Measurements from ENCODE around the gene FPR2.
A peak's percentile ranks its signal among the peaks of the same experiment; 100 is the strongest.
"Not testable (repeated sequence)": the region's sequence is repeated elsewhere in the genome, so short reads cannot be mapped to it uniquely, and the experiment has no call there.

FPR2 gene

DNA sequence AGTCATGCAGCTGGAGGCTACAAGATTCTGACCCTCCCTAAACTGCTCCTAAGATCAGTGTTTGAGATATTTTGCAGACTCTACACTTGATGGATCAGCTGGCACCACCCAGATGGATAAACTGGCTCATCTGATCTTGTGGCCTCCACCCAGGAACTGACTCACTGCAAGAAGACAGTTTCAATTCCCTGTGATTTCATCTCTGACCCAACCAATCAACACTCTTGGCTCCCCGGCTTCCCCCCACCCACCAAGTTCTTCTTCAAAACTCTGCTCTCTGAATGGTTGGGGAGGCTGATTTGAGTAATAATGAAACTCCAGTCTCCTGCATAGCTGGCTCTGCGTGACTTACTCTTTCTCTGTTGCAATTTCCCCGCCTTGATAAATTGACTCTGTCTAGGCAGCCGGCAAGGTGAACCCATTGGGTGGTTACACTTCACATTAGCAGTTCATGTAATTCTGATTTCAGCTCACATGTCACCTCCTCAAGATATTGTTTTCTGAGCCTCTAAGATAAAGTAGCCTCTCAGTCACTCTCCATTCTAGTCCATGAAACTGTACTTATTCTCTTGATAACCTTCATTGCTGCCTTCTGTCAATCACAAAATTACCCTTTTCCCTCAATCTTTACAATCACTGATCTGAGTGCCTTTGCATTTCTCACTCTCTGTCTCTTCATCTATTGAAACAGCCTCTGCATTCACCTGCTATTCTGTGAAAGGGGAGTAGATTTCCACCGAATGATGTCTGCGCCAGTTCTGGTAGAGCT is 24.1 kb downstream of the FPR2 start:
- no peak for DNase-seq

DNA sequence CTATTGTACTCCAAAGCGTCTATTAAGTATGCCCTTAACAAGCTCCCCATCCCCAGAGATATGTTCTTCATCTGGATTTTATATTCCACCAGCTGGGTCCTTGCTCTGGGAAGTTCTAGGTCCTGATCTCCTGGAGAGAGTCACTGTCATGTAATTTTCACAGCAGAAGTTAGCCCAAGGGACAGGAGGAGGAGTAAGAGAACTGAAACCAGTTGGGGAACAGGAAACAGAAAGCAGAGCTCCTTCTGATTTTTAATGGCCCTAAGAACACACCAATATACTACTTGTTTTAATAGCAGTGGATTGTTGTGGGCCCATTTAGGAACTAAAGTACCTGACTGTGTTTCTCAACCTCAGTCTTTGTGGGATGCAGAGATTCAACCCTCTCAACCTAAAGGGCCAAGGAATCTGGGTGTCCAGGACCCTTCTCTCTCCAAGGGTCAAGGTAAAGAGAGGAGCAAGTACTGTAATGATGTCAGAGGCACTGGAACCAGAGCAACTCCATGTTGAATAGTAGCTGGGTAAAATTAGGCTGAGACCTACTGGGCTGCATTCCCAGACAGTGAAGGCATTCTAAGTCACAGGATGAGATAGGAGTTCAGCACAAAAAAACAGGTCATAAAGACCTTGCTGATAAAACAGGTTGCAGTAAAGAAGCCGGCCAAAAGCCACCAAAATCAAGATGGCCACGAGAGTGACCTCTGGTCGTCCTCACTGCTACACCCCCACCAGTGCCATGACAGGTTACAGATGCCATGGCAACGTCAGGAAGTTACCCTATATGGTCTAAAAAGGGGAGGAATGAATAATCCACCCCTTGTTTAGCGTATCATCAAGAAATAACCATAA is 25.9 kb downstream of the FPR2 start:
- no peak for DNase-seq

DNA sequence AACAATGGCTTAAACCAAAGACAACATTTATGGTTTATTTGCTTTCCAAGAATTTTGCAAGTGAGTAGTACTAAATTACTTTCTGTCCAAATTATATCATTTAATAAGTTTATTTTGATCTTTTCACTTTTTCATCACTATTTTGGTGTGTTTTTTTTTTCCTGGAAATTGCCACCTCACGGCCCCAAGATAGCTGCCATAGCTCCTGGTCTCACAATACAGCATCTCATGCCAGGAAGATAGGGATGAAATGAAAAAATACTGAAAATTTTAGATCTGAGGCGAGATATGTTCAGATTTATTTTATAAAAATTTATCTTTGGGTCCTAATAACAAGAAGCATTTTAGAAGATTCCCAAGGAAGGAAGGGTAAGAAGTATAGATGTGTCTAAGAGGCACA is 27.0 kb downstream of the FPR2 start:
- DNase-seq: no peak

DNA sequence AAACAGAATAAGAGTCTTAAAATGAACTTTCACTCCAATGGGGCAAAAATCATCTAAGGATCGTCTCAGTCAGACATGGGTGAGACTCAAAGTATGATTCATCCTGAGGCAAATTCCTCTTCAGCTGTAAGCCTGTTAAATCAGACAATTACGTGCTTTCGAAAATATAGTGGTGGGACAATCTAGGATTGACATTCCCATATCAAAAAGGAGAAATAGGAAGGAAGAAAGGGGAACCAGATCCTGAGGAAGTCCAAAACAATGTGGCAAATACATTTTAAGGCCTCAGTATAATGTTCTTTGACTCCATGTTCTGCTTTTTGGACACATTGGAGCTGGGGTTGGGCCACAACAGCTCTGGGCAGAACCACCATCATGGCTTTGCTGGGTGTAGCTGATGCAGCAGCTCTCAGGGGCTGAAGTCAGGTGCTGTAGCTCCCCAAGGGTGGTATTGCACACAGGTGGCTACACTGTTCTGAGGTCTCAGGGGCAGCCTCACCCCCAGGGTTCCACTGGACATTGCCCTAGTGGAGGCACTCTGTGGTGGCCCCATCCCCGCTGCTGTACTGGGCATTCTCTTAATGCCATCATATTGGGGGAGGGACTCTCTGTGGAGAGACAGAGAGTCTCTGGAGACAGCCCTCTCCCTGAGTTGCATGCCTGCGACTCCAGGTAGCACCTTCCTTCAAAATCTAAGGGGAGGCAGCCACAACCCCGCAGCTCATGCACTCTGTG is 28.2 kb downstream of the FPR2 start:
- no peak for DNase-seq

DNA sequence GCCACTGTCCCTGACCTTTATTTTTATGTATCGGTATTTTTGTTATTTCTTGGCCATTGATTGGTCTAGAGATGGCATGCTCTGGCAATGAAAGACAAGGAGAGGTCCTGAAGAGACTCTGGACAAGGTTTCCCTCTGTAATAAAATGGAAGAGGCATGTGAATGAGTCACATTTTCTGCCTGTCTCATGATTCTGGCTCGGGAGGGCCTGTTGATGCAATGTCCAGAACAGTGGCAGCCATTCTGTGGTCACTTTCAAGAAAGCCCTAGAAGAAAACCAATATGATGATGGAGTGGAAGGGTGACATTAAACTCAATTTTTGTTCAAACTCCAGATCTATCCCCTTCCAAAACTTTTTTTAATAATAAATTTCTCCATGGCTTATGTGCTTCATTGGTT is 32.0 kb downstream of the FPR2 start:
- DNase-seq: no peak

DNA sequence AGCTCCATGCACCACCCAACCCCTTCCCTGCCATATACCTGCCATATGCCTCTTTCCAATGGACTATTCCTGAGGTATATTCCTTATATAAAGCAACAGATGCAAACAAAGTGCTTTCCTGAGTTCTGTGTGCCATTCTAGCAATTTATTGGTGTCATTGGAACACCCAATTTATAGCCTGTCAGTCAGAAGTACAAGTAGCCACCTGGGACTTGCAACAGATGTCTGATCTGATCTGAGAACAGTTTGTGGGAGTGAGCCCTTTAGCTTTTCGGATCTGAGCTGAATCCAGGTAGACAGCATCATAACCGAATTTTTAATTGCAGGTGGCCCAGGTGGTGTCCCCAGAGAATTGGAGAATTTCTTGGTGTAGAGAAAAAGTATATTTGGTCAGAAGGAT is 33.0 kb downstream of the FPR2 start:
- no peak for DNase-seq

DNA sequence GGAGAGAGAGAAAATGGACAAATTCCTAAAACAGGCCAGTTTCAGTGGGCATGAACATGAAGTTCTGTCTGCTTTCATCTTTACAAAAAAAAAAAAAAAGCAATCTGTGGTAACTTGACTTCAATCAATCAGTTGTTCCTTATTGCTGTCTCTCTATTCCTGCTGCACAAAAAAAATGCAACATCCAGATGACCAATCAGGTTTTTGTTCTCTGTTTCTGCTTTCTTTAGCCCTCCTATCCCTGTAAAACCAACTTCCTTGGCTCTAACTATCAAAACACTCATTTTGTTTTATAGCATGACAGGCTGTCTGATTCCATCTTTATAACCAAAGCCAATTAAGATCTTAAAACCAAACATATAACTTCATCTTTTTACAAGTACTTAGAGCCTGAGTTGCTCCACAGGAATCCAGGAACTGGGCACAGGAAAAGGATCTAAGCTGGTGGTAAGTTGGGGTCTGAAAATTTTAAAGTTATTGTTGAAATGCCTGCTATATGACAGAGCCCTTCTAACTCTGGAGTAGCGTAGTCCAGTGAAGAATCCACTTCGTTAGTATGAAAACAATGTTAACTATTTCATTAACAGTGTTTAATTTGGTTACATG is 34.0 kb downstream of the FPR2 start, which contains the start of gene FPR3:
FPR3 (plus strand) TSS at position 273 of the 606 bp plus-strand sequence. CDS start 28,592 bp downstream, outside the sequence.
- no peak for DNase-seq

DNA sequence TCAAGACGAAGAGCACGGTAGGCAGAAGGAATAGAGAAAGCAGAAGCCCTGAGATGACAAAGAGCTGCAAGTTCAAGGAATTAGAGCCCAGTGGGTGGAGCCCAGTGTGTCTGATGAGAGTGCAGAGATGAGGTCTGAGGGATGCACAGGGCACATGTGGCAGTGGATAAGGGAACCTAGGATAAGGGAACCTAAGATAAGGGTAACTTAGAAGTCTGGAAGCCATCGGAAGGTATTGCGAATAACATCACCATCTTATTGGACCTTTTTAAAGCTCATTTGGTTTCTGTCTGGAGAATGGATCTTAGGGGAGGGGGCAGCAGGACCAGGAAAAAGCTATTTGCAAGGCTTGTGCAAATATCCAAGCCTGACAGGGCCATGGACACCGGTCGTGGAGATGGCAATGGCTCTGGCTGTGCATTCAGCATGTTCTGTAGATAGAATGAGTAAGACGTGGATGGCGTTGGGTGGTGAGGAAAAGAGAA is 35.3 kb downstream of the FPR2 start:
- DNase-seq: no peak

DNA sequence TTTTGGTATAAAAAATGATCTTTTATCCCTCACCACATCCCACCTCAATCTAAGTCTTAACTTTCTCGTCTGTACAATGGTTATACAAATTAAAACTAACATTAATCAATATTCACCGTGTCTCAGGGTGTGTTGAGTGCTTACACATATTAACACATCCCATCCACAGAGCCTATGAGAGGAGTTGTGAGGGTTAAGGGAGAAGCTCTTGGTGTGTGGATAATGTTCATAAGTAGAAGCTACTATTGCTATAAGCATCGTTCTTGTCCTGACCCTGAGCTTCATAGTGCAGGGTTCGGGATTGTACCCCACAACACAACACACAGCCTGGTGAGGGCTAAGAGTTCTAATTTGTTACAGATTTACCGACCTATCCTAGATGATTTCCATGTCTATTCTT is 36.5 kb downstream of the FPR2 start:
- no peak for DNase-seq

DNA sequence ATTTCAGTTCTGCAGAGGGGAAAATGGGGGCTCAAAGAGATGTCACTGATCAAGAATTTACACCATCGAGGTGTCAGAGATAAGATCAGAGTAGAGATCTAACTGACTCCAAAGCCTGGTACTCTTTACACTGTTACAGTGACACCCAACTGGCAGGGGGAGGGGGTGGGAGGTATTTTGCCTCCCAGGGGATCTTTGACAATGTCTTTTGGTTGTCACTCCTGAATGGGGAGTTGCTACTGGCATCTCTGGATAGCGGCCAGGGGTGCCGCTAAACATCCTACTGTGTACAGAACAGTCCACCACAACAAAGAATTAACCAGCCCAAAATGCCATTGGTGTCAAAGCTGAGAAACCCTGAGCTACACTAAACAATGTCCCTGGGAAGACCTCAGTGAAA is 37.1 kb downstream of the FPR2 start:
- no peak for DNase-seq

DNA sequence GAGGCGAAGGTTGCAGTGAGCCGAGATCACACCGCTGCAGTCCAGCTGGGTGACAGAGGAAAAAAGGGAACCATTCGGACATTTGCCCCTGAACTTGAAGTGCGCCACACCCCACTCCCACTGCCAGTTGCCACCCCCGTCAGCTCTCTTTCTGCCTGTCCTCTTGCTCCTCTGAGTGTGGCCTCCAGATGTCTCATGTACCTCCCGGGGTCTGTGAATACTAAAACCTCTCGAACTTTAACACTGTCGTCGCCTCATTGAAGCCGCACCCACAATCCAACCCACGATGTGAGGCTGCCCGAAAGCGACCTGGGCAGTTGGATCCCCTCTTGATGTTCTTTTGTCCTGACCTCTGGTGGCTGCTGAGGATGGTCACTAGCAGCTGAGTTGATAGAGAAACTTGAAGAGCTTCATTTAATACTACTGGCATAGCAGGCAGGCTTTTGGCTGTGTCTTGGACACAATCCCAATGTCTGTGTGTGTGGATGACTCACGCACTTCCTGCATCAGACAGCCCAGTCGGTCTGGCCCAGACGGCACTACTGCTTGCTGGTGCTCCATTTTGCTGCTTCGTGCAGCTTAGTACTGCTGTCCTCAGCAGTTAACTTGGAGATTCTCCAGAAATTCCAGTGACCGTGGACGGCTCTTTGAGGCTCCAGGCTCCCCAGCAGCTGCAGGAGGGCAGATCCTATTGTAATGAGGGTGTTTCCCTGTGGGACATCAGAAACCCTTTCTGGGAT is 38.2 kb downstream of the FPR2 start:
- DNase-seq: peak; percentile 21 to 35

DNA sequence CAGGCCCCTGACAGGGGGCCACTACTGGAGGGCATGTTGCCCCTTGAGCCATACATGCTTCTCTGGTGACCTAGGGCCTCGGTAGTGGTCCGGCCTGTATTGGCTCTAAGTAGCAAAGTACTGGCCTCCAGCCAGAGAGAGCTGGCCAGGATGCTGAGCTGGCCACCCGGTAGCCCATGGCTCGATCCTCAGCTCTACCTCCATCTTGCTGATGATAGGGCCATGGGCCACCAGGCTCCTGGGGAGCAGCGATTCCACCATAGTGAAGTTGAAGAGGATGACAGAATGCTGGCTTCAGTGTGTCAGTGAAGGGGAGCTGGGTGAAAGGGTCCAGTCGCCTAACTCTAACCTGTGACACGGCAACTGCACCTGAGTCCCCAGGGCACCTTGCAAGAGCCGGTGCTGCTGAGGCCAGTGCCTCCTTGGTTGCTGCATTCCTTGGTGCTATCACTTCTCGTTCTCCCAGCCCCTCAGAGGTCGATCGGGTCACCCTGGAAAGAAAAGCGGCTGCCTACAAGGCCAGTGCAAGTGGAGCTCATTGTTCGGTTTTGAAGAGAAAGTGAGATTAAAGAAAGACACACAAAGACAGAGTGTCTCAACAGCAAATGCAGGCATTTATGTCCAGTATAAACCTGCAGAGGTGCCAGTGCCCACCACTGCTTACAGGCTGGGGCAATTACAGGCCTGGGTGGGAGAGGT is 38.9 kb downstream of the FPR2 start:
- DNase-seq: no peak

DNA sequence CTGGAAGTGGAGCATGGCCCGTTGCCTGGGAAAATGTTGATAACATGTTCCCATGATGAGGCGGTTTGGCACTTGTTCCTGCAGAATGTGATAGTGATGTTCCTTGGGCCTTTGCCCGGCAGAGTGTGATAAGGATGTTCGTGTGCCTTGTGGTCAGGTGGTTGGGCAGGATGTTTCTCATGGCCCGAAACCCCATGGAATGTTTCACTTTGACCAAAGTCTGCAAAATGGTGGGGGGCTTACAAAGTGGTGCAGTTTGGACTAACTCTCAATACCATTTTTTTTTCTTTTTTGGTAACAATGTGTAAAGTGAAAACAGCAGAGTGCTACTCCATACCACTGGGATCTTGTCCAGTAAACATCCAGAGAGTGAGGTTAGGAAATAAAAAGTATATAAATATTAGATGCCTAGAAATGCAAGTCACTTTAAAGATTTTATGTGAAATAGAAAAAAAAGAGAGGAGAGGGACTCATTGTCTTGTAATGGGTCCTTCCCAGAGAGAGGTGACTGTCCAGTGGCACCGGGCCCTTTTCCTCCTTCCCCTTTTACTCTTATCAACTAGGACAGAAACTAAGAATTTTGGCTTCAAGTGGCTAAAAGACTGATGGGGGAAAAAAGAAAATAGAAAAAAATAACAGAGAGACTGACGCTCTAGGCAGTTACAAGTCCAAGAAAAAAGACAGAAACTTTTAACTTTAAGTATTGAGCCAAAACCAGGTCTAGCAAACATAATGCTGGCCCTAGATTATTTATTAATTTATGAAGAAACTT is 39.7 kb downstream of the FPR2 start:
- DNase-seq: no peak

DNA sequence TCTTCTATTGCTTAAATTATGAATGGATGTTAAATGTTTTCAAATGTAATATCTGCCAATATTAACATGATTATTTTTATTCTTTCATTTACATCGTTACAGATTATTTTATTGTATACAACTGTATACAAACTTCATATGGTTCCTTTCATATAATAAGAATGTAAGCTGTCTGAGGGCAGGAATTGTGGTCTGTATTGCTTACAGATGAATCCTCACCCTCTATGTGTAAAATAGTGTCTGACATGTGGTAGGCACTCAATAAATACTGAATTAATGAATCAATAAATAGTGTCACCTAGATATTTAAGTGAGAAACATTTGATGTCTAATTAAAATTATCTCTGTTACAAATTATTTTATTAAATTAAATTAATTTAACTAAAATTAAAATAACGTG is 41.8 kb downstream of the FPR2 start:
- no peak for DNase-seq

DNA sequence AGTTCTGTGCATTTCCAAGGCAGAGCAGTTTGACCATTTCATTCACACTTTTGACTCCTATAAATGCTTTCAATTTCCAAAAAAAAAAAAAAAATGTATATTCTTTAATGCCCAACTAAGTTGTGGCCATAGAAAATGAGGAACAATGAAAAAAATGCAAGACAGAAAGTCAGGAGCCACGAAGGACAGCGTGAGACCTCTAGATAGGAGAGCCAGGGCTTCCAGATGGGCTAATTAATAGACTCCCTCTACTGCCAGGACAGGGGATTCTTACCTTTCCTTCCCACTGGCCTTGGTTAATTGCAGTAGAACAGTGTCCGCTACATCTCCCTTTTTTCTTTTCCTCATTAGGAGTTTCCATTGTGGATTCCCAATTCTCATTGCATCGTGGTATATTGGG is 42.5 kb downstream of the FPR2 start:
- no peak for DNase-seq

DNA sequence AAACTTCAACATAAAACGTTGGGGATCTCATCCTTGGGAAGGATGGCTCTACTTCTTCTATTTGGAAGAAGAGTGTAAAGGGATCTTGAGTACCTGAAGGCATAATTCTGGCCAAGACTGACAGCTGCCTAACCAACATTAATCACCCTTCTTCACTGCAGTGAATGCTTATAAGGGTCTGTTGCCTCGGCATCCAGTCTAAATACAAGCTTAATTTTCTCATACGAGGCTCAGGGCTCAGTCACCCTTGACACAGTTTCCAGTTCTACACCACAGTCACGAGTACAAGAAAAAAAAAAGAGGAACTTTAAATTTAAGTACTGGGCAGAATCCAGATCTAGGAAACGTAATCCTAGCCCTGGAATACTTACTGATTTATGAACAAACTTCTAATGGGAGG is 43.0 kb downstream of the FPR2 start:
- no peak for DNase-seq

DNA sequence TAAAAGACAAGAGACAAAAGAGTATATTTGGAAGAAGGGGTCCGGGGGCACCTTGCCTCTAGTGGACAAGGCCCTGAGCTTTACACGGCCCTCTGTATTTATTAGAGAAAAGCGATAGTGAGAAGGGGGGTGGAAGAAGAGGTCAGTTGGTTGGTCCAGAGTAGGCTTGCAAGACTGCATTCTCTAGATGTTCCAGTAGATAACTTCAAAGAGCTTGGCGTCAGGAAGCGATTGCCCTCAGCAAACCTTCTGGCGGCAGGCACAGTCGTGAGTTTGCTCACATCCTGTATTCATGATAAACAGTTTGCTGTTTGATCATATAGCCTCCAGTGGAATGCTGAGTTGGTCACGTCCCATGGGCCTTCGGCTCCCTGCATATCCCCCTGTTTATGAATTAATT is 43.8 kb downstream of the FPR2 start:
- not testable (repeated sequence) for DNase-seq

DNA sequence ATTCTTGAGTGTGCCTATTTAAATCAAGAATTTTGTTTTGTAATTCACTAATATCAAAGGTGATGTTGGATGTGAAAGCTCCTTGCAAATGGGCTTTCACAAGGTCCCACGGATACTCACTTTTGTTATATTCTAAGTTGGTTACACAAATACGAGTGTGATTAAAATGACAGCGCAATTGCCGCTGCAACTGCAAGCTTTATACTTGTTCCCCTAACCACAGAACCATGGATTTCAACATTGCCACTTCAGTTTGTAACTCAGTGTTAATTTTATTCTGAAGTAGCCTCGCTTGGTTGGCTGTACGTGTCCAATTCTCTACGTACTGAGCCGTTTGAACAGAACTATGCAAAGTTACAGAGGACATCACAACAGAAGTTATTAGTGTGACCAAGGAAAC is 44.4 kb downstream of the FPR2 start:
- DNase-seq: not testable (repeated sequence)

DNA sequence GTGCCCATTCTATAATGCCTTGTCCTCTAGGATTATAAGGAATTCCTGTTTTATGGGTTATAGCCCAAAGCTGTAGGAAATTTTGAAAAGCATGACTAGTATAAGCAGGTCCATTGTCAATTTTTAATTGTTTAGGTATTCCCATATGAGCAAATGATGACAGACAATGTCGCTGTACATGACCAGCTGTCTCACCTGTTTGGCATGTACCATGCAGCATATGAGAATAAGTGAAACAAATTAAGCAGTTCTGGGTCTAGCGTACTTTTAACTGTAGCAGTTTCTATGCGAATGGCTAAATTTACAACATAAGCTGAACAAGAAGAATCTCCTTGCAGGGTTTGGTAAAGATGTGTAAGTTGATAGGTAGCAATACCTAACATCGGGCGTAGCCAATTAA is 45.6 kb downstream of the FPR2 start:
- not testable (repeated sequence) for DNase-seq

DNA sequence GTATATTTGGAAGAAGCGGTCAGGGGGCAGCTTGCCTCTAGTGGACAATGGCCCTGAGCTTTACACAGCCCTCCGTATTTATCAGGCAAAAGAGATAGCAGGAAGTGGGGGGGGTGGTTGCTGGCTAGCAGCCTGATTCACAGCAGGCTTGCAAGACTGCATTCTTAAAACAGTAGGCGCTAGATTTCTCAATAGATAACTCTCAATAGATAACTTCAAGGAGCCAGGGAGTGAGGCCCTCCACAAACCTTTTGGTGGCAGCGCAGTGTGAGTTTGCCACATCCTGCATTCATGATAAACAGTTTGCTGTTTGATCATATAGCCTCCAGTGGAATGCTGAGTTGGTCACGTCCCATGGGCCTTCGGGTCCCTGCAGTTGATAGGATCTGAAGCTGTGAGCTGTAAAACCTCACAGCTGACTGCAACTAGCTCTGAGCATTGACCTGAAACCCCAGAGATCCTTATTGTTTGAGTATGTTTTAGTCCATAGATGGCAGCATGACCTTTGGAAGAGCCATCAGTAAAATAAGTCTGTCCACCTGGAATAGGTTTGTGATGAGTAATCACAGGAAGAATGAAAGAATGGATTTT is 46.2 kb downstream of the FPR2 start:
- no peak for DNase-seq

Measured in bone marrow (tissue), 2 donors.